Endothelial cell of hepatic sinusoid (primary cell): ENCODE data around the gene CALML4.

Experiments used
- in situ Hi-C: cut with HindIII; loops from 2 replicates; pipeline ENCODE4 v1.10.0; 2017; ENCODE audit warnings: low sequenced_read_pairs

Gene CALML4

GRCh38 chr15:68204776-68205557, at the start of gene CALML4:
CALML4 (minus strand) TSS chr15:68205332; CDS start chr15:68205247, 85 bp downstream.
- in situ Hi-C loops: no loop called here

- in situ Hi-C loops: no loop called here
These were observed 47.9 kb upstream of the CALML4 start for GRCh38 chr15:68252925-68253534.

- in situ Hi-C loops: no loop called here
These were observed 44.1 kb upstream of the CALML4 start for GRCh38 chr15:68249058-68249713.

GRCh38 chr15:68244235-68244634, 39.1 kb upstream of the CALML4 start:
- in situ Hi-C loops: no loop called here

- in situ Hi-C loops: no loop called here
These were observed 36.2 kb upstream of the CALML4 start for GRCh38 chr15:68241088-68241935.

GRCh38 chr15:68239025-68239424, 33.9 kb upstream of the CALML4 start:
- in situ Hi-C loops: no loop called here

GRCh38 chr15:68235022-68235421, 29.9 kb upstream of the CALML4 start:
- in situ Hi-C loops: no loop called here

GRCh38 chr15:68234520-68234919, 29.4 kb upstream of the CALML4 start:
- in situ Hi-C loops: loop anchor here (5.0 kb wide), 1 partner anchor 63 kb away; no protein-coding TSS in a partner anchor

- in situ Hi-C loops: loop anchor here (5.0 kb wide), 1 partner anchor 63 kb away; no protein-coding TSS in a partner anchor
These were observed 28.9 kb upstream of the CALML4 start for GRCh38 chr15:68234060-68234459.

GRCh38 chr15:68232937-68233336, 27.8 kb upstream of the CALML4 start:
- in situ Hi-C loops: loop anchor here (5.0 kb wide), 1 partner anchor 64 kb away; no protein-coding TSS in a partner anchor

GRCh38 chr15:68232449-68232848, 27.3 kb upstream of the CALML4 start:
- in situ Hi-C loops: loop anchor here (5.0 kb wide), 1 partner anchor 65 kb away; no protein-coding TSS in a partner anchor

GRCh38 chr15:68231102-68231818, 26.1 kb upstream of the CALML4 start:
- in situ Hi-C loops: loop anchor here (5.0 kb wide), 1 partner anchor 66 kb away; no protein-coding TSS in a partner anchor

- in situ Hi-C loops: loop anchor here (5.0 kb wide), 1 partner anchor 67 kb away; no protein-coding TSS in a partner anchor
These were observed 25.3 kb upstream of the CALML4 start for GRCh38 chr15:68230157-68231100.

GRCh38 chr15:68229386-68230156, 24.4 kb upstream of the CALML4 start, which contains the start of gene CLN6:
CLN6 (minus strand) TSS chr15:68229728; CDS start chr15:68229584, 144 bp downstream.
- in situ Hi-C loops: loop anchor here (5.0 kb wide), 1 partner anchor 68 kb away; no protein-coding TSS in a partner anchor

GRCh38 chr15:68228971-68229385, 23.8 kb upstream of the CALML4 start:
- in situ Hi-C loops: no loop called here

GRCh38 chr15:68228143-68228970, 23.2 kb upstream of the CALML4 start:
- in situ Hi-C loops: no loop called here

GRCh38 chr15:68227643-68228142, 22.6 kb upstream of the CALML4 start:
- in situ Hi-C loops: no loop called here
